ENCODE results near the gene DLG2. TPM values are rescaled to one million over a fixed set of nuclear protein-coding genes. Genes with fewer than 3 reads are reported as not detected.
"Not testable (repeated sequence)": the region's sequence is repeated elsewhere in the genome, so short reads cannot be mapped to it uniquely, and the experiment has no call there.

Gene DLG2
- total and polyA plus RNA-seq, 2 of the 8 experiments (the other 6 are each of a cell fraction or from before 2014, with no cell fraction given): 1.7 to 14.3 TPM

- H3K4me2 ChIP-seq (ENCODE audit: insufficient read depth in 1 of 2, low read depth in 2 of 2, low read length in 2 of 2); H3K56ac ChIP-seq (replicated peaks; ENCODE audit: insufficient read length, low read depth, low read length); DNase-seq (ENCODE audit: low read depth in 1 of 2, low spot score in 2 of 2); H3K9ac ChIP-seq (replicated peaks in 1 of 4; ENCODE audit: extremely low read depth in 1 of 4, low read depth in 3 of 4, low read length in 3 of 4); H2AK5ac ChIP-seq (ENCODE audit: low read depth, low read length); H2AFZ ChIP-seq (ENCODE audit: low read length); H3K27ac ChIP-seq (ENCODE audit: low read depth, low read length); H3K4ac ChIP-seq (replicated peaks; ENCODE audit: insufficient read length, low read depth, low read length); H3K23ac ChIP-seq (ENCODE audit: insufficient read length); H4K91ac ChIP-seq (replicated peaks; ENCODE audit: insufficient read length, low read length); H3K27me3 ChIP-seq (replicated peaks in 1 of 4; ENCODE audit: control insufficient read depth in 3 of 4, extremely low read depth in 1 of 4, insufficient read depth in 3 of 4, low read length in 3 of 4); H3K4me1 ChIP-seq (replicated peaks in 1 of 4; ENCODE audit: control insufficient read depth in 3 of 4, insufficient read depth in 4 of 4, low read length in 3 of 4); H3K9me3 ChIP-seq (ENCODE audit: insufficient read depth in 2 of 2, low read depth in 1 of 2, low read length in 1 of 2); H2BK12ac ChIP-seq (ENCODE audit: low read depth, low read length); H3K14ac ChIP-seq (ENCODE audit: insufficient read length); POLR2A ChIA-PET (ENCODE audit: partially characterized antibody); H3K79me2 ChIP-seq (ENCODE audit: control insufficient read depth in 1 of 2, insufficient read depth in 2 of 2, low read length in 2 of 2); H4K5ac ChIP-seq (ENCODE audit: insufficient read length, low read depth, low read length); H2BK120ac ChIP-seq (replicated peaks; ENCODE audit: low read depth, low read length); H2BK15ac ChIP-seq (ENCODE audit: low read length); H2BK5ac ChIP-seq (ENCODE audit: low read depth, low read length); H3K4me3 ChIP-seq (ENCODE audit: extremely low read depth in 1 of 4, insufficient read depth in 2 of 4, low read depth in 3 of 4, low read length in 4 of 4); H2BK20ac ChIP-seq (ENCODE audit: low read length); FAIRE-seq; H4K8ac ChIP-seq (ENCODE audit: extremely low read depth, insufficient read depth, low read length); H3K23me2 ChIP-seq (ENCODE audit: low read depth, low read length); H3K79me1 ChIP-seq (ENCODE audit: low read depth, low read length); H3K18ac ChIP-seq (ENCODE audit: extremely low read depth, low read length); H3K36me3 ChIP-seq (ENCODE audit: control insufficient read depth in 2 of 4, insufficient read depth in 4 of 4, low read length in 3 of 4); H4K20me1 ChIP-seq (replicated peaks in 1 of 2; ENCODE audit: control insufficient read depth in 1 of 2, insufficient read depth in 2 of 2, low read length in 2 of 2): not testable (repeated sequence)
- CTCF ChIA-PET (ENCODE audit: partially characterized antibody): interaction anchor here (0.7 to 1.5 kb wide), 2 partner anchors 19 to 466 kb away, joined by 3 read pairs; no protein-coding TSS in a partner anchor
- 96% methylated on average over 2 of the region's 2 CpGs; no CpG with 5 or more reads in 1 of the 2 experiments for WGBS, 2 experiments (ENCODE audit: extremely low coverage in 1 of 2, insufficient coverage in 1 of 2, insufficient read length in 1 of 2, insufficient replicate concordance in 2 of 2, low coverage in 1 of 2, low lambda C conversion rate in 2 of 2, missing lambda C conversion rate in 1 of 2)
These were observed 389.1 kb downstream of the DLG2 start for GRCh38 chr11:85238038-85238437.
